ENCODE data around the gene THSD4. TPM values are rescaled to one million over a fixed set of nuclear protein-coding genes. Genes with fewer than 3 reads are reported as not detected.

THSD4 gene
- total and polyA plus RNA-seq, 4 donors: 6.0 to 42.4 (median 18.5) TPM

DNA sequence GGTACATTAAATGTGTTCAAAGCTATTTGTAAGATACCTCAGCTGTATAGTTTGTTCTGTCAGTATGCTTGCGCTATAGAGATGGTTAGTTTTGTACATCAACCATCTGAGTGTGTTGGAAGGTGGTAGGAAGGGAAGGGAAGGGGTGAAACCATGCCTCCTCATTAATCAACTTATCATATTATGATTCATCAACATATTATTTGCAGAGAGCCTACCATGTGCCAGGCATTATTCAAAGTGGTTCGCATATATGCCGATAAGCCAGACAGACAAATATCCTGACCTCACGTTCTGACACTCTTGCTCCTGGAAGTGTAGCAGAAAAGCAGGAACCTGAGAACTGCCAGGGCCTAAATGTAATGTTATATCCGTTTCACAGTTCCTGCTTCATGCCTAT is 447.0 kb downstream of the THSD4 start:
- Histone ChIP-seq H3K4me3 (no peak overlapping the region), H3K9me3 (ENCODE audit: control insufficient read depth in 4 of 4, insufficient read depth in 3 of 4, low read length in 3 of 4) (no peaks in the 10 kb centered on the region), H3K27ac (ENCODE audit: low read depth in 1 of 2, low read length in 1 of 2) (no peak overlapping the region), H3K36me3 (ENCODE audit: control insufficient read depth in 4 of 4, insufficient read depth in 4 of 4, low read length in 4 of 4) (no peaks in the 10 kb centered on the region), H3K27me3 (ENCODE audit: control insufficient read depth in 3 of 3, insufficient read depth in 3 of 3, low read length in 2 of 3) (no peaks in the 10 kb centered on the region), H3K4me1 (ENCODE audit: control insufficient read depth in 5 of 5, insufficient read depth in 5 of 5, low read length in 5 of 5) (peaks cover 0 to 3% (median 0%) of the 10 kb centered on the region in 5 donors), H3K9ac (ENCODE audit: insufficient read depth in 1 of 2, low read length in 2 of 2) (no peak overlapping the region)
- WGBS, 2 donors: 91% methylated on average over 5 of the region's 5 CpGs
- DNase-seq (no peak), ATAC-seq (ENCODE audit: insufficient read depth, low FRiP score) (no peak)
- TF ChIP-seq, protein P1, sequence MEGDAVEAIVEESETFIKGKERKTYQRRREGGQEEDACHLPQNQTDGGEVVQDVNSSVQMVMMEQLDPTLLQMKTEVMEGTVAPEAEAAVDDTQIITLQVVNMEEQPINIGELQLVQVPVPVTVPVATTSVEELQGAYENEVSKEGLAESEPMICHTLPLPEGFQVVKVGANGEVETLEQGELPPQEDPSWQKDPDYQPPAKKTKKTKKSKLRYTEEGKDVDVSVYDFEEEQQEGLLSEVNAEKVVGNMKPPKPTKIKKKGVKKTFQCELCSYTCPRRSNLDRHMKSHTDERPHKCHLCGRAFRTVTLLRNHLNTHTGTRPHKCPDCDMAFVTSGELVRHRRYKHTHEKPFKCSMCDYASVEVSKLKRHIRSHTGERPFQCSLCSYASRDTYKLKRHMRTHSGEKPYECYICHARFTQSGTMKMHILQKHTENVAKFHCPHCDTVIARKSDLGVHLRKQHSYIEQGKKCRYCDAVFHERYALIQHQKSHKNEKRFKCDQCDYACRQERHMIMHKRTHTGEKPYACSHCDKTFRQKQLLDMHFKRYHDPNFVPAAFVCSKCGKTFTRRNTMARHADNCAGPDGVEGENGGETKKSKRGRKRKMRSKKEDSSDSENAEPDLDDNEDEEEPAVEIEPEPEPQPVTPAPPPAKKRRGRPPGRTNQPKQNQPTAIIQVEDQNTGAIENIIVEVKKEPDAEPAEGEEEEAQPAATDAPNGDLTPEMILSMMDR (IDR thresholded peaks at IDR 0.05; ENCODE audit: control extremely low read depth, extremely low read depth): no peak

DNA sequence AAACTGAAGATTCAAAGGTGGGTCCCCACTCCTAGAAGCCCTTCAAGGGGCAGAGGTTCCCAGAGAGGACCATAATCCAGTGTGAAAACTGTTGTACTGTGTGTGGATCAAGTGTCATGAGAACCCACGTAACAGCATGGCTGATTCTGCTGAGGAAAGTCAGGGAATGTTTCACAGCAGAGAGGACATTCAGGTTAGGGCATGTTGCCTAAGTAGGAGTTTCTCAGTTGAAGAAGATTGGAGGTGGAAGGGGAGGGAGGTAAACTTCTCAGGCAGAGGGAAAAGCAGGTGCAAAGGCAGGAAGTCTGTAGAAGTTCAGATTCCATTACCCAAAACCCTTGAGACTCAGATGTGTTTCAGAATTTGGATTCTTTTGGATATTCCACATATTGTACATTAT is 448.9 kb downstream of the THSD4 start:
- DNase-seq (no peak), ATAC-seq (ENCODE audit: insufficient read depth, low FRiP score) (no peak)
- H3K36me3 ChIP-seq (ENCODE audit: control insufficient read depth in 4 of 4, insufficient read depth in 4 of 4, low read length in 4 of 4): no peaks in the 10 kb centered on the region
- WGBS, 2 donors: 0% methylated on average over 1 of the region's 1 CpG
- no peak overlapping the region for H3K9ac ChIP-seq (ENCODE audit: insufficient read depth in 1 of 2, low read length in 2 of 2)
- no peak overlapping the region for H3K27ac ChIP-seq (ENCODE audit: low read depth in 1 of 2, low read length in 1 of 2)
- H3K9me3 ChIP-seq (ENCODE audit: control insufficient read depth in 4 of 4, insufficient read depth in 3 of 4, low read length in 3 of 4): no peaks in the 10 kb centered on the region
- TF ChIP-seq, protein P1 (IDR thresholded peaks at IDR 0.05; ENCODE audit: control extremely low read depth, extremely low read depth): no peak
- peaks cover 0 to 3% (median 0%) of the 10 kb centered on the region in 5 donors for H3K4me1 ChIP-seq (ENCODE audit: control insufficient read depth in 5 of 5, insufficient read depth in 5 of 5, low read length in 5 of 5)
- H3K4me3 ChIP-seq: no peak overlapping the region
- no peaks in the 10 kb centered on the region for H3K27me3 ChIP-seq (ENCODE audit: control insufficient read depth in 3 of 3, insufficient read depth in 3 of 3, low read length in 2 of 3)

DNA sequence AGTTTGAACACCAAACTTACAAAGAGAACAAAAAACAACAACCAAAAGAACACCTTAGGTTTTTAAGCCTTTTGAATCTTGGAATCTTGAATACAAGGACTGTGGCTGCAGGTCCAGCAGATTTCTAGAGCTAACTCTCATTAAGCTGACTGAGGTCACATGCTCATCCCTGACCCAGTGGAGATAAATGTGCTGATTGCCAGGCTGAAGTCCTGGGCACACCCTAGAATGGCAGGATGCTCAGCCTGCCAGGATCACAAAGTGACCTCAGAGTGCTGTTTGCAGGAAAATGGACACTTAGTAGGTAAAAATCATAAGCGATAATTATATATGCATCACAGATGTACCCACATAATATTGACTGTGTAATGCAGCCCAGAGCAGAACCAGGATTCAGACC is 449.7 kb downstream of the THSD4 start:
- ATAC-seq (ENCODE audit: insufficient read depth, low FRiP score) (no peak), DNase-seq (no peak)
- Histone ChIP-seq H3K9ac (ENCODE audit: insufficient read depth in 1 of 2, low read length in 2 of 2) (no peak overlapping the region), H3K9me3 (ENCODE audit: control insufficient read depth in 4 of 4, insufficient read depth in 3 of 4, low read length in 3 of 4) (no peaks in the 10 kb centered on the region), H3K27me3 (ENCODE audit: control insufficient read depth in 3 of 3, insufficient read depth in 3 of 3, low read length in 2 of 3) (no peaks in the 10 kb centered on the region), H3K27ac (ENCODE audit: low read depth in 1 of 2, low read length in 1 of 2) (no peak overlapping the region), H3K36me3 (ENCODE audit: control insufficient read depth in 4 of 4, insufficient read depth in 4 of 4, low read length in 4 of 4) (no peaks in the 10 kb centered on the region), H3K4me3 (no peak overlapping the region), H3K4me1 (ENCODE audit: control insufficient read depth in 5 of 5, insufficient read depth in 5 of 5, low read length in 5 of 5) (peaks cover 0 to 3% (median 0%) of the 10 kb centered on the region in 5 donors)
- 93 to 100% methylated on average over 1 of the region's 1 CpG for WGBS, 2 donors
- TF ChIP-seq, protein P1 (IDR thresholded peaks at IDR 0.05; ENCODE audit: control extremely low read depth, extremely low read depth): no peak

DNA sequence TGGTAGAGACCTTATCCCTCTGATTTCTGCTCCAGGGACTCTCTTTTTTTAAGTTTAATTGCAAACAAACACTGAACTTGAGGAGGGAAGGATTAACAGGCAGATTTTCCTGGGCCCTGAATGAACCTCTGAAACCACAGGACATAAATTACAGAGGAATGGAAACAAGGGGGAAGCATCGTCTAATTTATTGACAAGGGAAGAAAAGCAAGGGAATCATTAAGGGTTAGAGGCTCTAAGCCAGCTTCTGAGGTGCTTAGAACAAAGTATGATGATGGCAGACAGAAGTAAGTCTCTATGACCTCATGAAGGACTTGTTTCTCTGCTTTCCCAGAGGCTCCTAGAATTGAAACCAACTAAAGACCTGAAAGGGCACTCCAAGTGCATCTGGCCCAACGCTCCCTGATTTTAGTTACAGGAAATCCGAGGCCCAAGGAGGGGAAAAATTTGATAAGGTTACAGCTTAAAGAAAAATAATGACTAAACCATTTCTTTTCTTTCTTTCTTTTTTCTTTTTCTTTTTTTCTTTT is 450.4 kb downstream of the THSD4 start:
- H3K4me3 ChIP-seq: no peak overlapping the region
- ATAC-seq (ENCODE audit: insufficient read depth, low FRiP score): no peak
- DNase-seq: no peak
- no peaks in the 10 kb centered on the region for H3K27me3 ChIP-seq (ENCODE audit: control insufficient read depth in 3 of 3, insufficient read depth in 3 of 3, low read length in 2 of 3)
- H3K9ac ChIP-seq (ENCODE audit: insufficient read depth in 1 of 2, low read length in 2 of 2): no peak overlapping the region
- H3K9me3 ChIP-seq (ENCODE audit: control insufficient read depth in 4 of 4, insufficient read depth in 3 of 4, low read length in 3 of 4): no peaks in the 10 kb centered on the region
- TF ChIP-seq, protein P1 (IDR thresholded peaks at IDR 0.05; ENCODE audit: control extremely low read depth, extremely low read depth): no peak
- H3K27ac ChIP-seq (ENCODE audit: low read depth in 1 of 2, low read length in 1 of 2): no peak overlapping the region
- 48 to 57% methylated on average over 3 of the region's 3 CpGs for WGBS, 2 donors
- H3K4me1 ChIP-seq (ENCODE audit: control insufficient read depth in 5 of 5, insufficient read depth in 5 of 5, low read length in 5 of 5): peaks cover 0 to 3% (median 0%) of the 10 kb centered on the region in 5 donors
- H3K36me3 ChIP-seq (ENCODE audit: control insufficient read depth in 4 of 4, insufficient read depth in 4 of 4, low read length in 4 of 4): no peaks in the 10 kb centered on the region

Data from lung (tissue), 12 donors.